Measurements from ENCODE around the gene TMEM202. TPM values are rescaled to one million over a fixed set of nuclear protein-coding genes. Genes with fewer than 3 reads are reported as not detected.
"Not testable (repeated sequence)": the region's sequence is repeated elsewhere in the genome, so short reads cannot be mapped to it uniquely, and the experiment has no call there.

The TMEM202 gene
- total and polyA plus RNA-seq, 4 experiments from 2014 or later, result not detected

DNA sequence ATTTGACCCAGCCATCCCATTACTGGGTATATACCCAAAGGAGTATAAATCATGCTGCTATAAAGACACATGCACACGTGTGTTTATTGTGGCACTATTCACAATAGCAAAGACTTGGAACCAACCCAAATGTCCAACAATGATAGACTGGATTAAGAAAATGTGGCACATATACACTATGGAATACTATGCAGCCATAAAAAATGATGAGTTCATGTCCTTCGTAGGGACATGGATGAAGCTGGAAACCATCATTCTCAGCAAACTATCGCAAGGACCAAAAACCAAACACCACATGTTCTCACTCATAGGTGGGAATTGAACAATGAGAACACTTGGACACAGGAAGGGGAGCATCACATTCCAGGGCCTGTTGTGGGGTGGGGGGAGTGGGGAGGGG, 15.2 kb downstream of the TMEM202 start:
- H3K4me3 Mint-ChIP-seq; H3K27ac Mint-ChIP-seq; H3K36me3 ChIP-seq (ENCODE audit: insufficient read depth, low read length); H3K4me3 ChIP-seq (ENCODE audit: low read length in 2 of 2); H3K27me3 Mint-ChIP-seq; H3K4me1 Mint-ChIP-seq; H3K27me3 ChIP-seq (ENCODE audit: insufficient read depth, low read length); H3K27ac ChIP-seq (ENCODE audit: low read depth, low read length); H3K4me1 ChIP-seq (ENCODE audit: insufficient read depth, low read length); DNase-seq; CTCF ChIA-PET (ENCODE audit: partially characterized antibody); H3K36me3 Mint-ChIP-seq; POLR2A ChIA-PET (ENCODE audit: partially characterized antibody); intact Hi-C loops (cut with micrococcal nuclease); H3K9me3 ChIP-seq (ENCODE audit: control insufficient read depth in 1 of 2, low read length in 2 of 2): not testable (repeated sequence)
- H3K9me3 Mint-ChIP-seq, result peaks cover 0 to 12% (median 4%) of the 10 kb centered on the region in 8 donors

DNA sequence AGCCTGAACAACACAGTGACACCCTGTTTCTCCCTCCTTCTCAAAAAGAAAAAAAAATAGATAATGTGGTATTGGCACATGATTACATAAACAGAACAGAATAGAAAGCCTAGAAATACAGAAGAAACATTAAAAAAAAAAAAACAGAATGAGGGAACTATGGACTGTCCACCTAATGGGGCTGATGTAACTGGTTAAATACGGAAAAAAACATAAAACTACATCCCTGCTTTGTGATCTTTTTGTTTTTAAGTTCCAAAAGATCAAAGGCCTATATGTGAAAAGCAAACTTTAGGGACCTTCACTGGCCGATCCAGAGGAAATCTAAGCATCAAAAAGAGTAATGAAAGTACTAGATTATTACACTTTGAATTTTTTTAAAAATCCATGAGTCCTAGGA, 17.2 kb downstream of the TMEM202 start:
- Mint-ChIP-seq H3K36me3 (no peaks in the 10 kb centered on the region), H3K27me3 (peaks cover 5 to 11% of the 10 kb centered on the region in 2 donors), H3K4me1 (no peaks in the 10 kb centered on the region), H3K27ac (no peak overlapping the region), H3K9me3 (peaks cover 0 to 12% (median 4%) of the 10 kb centered on the region in 8 donors), H3K4me3 (no peak overlapping the region)
- DNase-seq, result no peak
- H3K4me1 ChIP-seq (ENCODE audit: insufficient read depth, low read length), result no peaks in the 10 kb centered on the region
- ChIA-PET POLR2A (ENCODE audit: partially characterized antibody) (no interaction called here), CTCF (ENCODE audit: partially characterized antibody) (no interaction called here)
- no peaks in the 10 kb centered on the region for H3K27me3 ChIP-seq (ENCODE audit: insufficient read depth, low read length)
- H3K27ac ChIP-seq (ENCODE audit: low read depth, low read length), result no peak overlapping the region
- no peaks in the 10 kb centered on the region for H3K9me3 ChIP-seq (ENCODE audit: control insufficient read depth in 1 of 2, low read length in 2 of 2)
- intact Hi-C loops (cut with micrococcal nuclease), result no loop called here
- H3K4me3 ChIP-seq (ENCODE audit: low read length in 2 of 2), result no peak overlapping the region
- no peaks in the 10 kb centered on the region for H3K36me3 ChIP-seq (ENCODE audit: insufficient read depth, low read length)

DNA sequence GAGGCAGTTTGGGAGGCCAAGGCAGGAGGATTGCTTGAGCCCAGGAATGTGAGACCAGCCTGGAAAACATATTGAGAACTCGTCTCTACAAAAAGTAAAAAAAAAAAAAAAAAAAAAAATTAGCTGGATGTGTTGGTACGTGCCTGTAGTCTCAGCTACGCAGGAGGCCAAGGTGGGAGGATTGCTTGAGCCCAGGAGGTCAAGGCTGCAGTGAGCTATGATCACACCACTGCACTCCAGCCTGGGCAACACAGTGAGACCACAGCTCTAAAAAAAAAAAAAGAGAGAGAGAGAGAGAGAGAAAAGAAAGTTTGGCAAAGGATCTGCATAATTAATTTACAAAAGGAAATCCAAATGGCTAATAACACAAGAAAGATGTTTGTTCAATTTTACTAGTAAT, 21.7 kb downstream of the TMEM202 start:
- H3K4me1 ChIP-seq (ENCODE audit: insufficient read depth, low read length); H3K27ac Mint-ChIP-seq; H3K36me3 ChIP-seq (ENCODE audit: insufficient read depth, low read length); H3K4me3 ChIP-seq (ENCODE audit: low read length in 2 of 2); H3K27me3 Mint-ChIP-seq; H3K4me1 Mint-ChIP-seq; intact Hi-C loops (cut with micrococcal nuclease); H3K27ac ChIP-seq (ENCODE audit: low read depth, low read length); H3K36me3 Mint-ChIP-seq; POLR2A ChIA-PET (ENCODE audit: partially characterized antibody); H3K9me3 ChIP-seq (ENCODE audit: control insufficient read depth in 1 of 2, low read length in 2 of 2); H3K27me3 ChIP-seq (ENCODE audit: insufficient read depth, low read length); CTCF ChIA-PET (ENCODE audit: partially characterized antibody); DNase-seq; H3K9me3 Mint-ChIP-seq; H3K4me3 Mint-ChIP-seq: not testable (repeated sequence)

DNA sequence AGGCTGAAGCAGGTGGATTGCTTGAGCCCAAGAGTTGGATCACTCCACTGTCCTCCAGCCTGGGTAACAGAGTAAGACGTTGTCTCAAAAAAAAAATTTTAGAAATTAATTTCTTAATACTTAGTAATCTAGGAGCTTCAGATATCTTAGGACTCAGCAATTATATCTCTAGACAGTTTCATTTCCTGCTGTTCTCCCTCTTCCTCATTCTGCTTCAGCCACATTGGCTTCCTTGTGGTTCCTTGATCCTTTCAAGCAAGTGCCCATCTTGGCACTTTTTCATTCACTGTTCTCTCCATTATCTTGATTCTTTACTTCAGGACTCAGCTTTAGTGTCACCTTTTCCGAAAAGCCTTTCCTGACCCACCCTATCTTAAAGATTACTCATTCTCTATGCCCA, 22.5 kb downstream of the TMEM202 start:
- no peaks in the 10 kb centered on the region for H3K27me3 ChIP-seq (ENCODE audit: insufficient read depth, low read length)
- peak overlapping the region in 1 of 7 donors; percentile 8 for H3K27ac Mint-ChIP-seq
- peak overlapping the region in 1 of 8 donors; percentile 42 for H3K4me3 Mint-ChIP-seq
- peaks cover 0 to 3% (median 0%) of the 10 kb centered on the region in 4 donors for H3K4me1 Mint-ChIP-seq
- H3K36me3 ChIP-seq (ENCODE audit: insufficient read depth, low read length), result no peaks in the 10 kb centered on the region
- peaks cover 3 to 10% (median 7%) of the 10 kb centered on the region in 8 donors for H3K9me3 Mint-ChIP-seq
- ChIA-PET CTCF (ENCODE audit: partially characterized antibody) (no interaction called here), POLR2A (ENCODE audit: partially characterized antibody) (no interaction called here)
- no peak for DNase-seq
- H3K4me3 ChIP-seq (ENCODE audit: low read length in 2 of 2), result no peak overlapping the region
- intact Hi-C loops (cut with micrococcal nuclease), result no loop called here
- peaks cover 2 to 3% of the 10 kb centered on the region in 2 donors for H3K27me3 Mint-ChIP-seq
- H3K27ac ChIP-seq (ENCODE audit: low read depth, low read length), result no peak overlapping the region
- H3K9me3 ChIP-seq (ENCODE audit: control insufficient read depth in 1 of 2, low read length in 2 of 2), result no peaks in the 10 kb centered on the region
- H3K4me1 ChIP-seq (ENCODE audit: insufficient read depth, low read length), result no peaks in the 10 kb centered on the region
- H3K36me3 Mint-ChIP-seq, result peaks cover 2 to 4% of the 10 kb centered on the region in 2 donors

DNA sequence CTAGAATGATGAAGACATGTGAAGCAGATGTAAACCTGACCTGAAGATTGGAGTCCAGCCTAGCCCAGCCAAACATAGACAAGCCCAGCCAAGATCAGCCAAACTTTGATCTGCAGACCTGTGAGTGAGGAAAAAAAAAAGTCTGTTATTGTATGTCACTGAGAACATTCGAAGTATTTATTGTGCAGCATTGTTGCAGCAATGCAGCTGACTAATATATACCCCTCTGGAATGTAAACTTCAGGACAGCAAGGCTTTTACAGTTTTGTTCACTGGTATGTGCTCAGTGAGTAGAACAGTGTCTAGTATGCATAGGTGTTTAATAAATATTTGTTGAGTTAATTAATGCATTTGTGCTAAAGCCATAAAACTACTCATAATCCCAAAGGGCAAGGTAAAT, 23.4 kb downstream of the TMEM202 start:
- H3K27ac Mint-ChIP-seq, result no peak overlapping the region
- peaks cover 0 to 3% (median 0%) of the 10 kb centered on the region in 4 donors for H3K4me1 Mint-ChIP-seq
- no peak overlapping the region for H3K4me3 ChIP-seq (ENCODE audit: low read length in 2 of 2)
- no peaks in the 10 kb centered on the region for H3K27me3 ChIP-seq (ENCODE audit: insufficient read depth, low read length)
- H3K9me3 Mint-ChIP-seq, result peaks cover 3 to 16% (median 10%) of the 10 kb centered on the region in 8 donors
- no peak overlapping the region for H3K27ac ChIP-seq (ENCODE audit: low read depth, low read length)
- ChIA-PET POLR2A (ENCODE audit: partially characterized antibody) (no interaction called here), CTCF (ENCODE audit: partially characterized antibody) (no interaction called here)
- no peaks in the 10 kb centered on the region for H3K9me3 ChIP-seq (ENCODE audit: control insufficient read depth in 1 of 2, low read length in 2 of 2)
- no peaks in the 10 kb centered on the region for H3K4me1 ChIP-seq (ENCODE audit: insufficient read depth, low read length)
- H3K27me3 Mint-ChIP-seq, result peaks cover 2% of the 10 kb centered on the region in 2 donors
- no peaks in the 10 kb centered on the region for H3K36me3 ChIP-seq (ENCODE audit: insufficient read depth, low read length)
- intact Hi-C loops (cut with micrococcal nuclease), result no loop called here
- H3K4me3 Mint-ChIP-seq, result no peak overlapping the region
- H3K36me3 Mint-ChIP-seq, result peaks cover 2 to 4% of the 10 kb centered on the region in 2 donors
- DNase-seq, result no peak

DNA sequence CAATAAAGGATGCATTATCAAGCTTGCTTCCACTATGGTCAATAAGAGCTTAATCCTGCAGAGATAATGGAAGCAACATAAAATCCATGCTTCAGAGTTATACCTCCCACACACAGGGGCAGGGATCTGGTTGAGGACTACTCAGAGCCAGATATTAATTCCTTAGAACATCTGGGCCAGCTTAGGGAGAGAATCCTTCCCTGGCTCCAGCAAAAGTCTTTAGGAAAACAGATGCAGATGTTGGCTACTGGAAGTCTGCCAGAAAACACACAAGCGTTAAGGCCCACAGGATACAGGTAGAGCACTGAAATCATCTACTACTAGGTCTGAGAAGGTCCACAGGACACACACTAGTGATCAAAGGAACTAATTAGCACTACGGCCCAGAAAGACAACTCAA, 25.2 kb downstream of the TMEM202 start:
- ChIA-PET POLR2A (ENCODE audit: partially characterized antibody) (no interaction called here), CTCF (ENCODE audit: partially characterized antibody) (no interaction called here)
- Histone ChIP-seq H3K27me3 (ENCODE audit: insufficient read depth, low read length) (no peaks in the 10 kb centered on the region), H3K4me1 (ENCODE audit: insufficient read depth, low read length) (no peaks in the 10 kb centered on the region), H3K27ac (ENCODE audit: low read depth, low read length) (no peak overlapping the region), H3K36me3 (ENCODE audit: insufficient read depth, low read length) (no peaks in the 10 kb centered on the region), H3K9me3 (ENCODE audit: control insufficient read depth in 1 of 2, low read length in 2 of 2) (no peaks in the 10 kb centered on the region), H3K4me3 (ENCODE audit: low read length in 2 of 2) (no peak overlapping the region)
- intact Hi-C loops (cut with micrococcal nuclease), result no loop called here
- Mint-ChIP-seq H3K9me3 (peaks cover 3 to 32% (median 22%) of the 10 kb centered on the region in 8 donors), H3K4me1 (peaks cover 0 to 3% (median 0%) of the 10 kb centered on the region in 4 donors), H3K27ac (no peak overlapping the region), H3K36me3 (peaks cover 4 to 6% of the 10 kb centered on the region in 2 donors), H3K4me3 (no peak overlapping the region), H3K27me3 (peaks cover 0 to 2% of the 10 kb centered on the region in 2 donors)
- DNase-seq, result no peak

DNA sequence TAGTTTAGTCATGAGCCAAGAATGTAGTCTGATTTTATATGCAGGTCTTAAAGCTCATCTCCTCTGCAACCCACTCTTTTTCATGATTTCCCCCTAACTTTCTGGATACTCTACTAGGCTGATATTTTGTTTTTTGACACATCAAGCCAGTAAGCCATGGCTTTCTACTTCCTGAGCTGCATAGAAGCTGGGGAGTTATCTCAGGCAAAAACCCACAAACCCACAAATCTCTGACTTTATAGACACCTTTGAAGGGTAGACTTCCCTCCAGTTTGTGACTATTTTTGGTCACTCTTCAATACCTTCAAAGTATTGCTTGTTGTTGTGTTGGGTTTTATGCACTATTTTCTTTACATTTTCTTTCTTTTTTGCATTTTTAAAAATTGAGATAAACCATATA, 28.6 kb downstream of the TMEM202 start:
- Mint-ChIP-seq H3K36me3 (peaks cover 4 to 6% of the 10 kb centered on the region in 2 donors), H3K4me1 (no peaks in the 10 kb centered on the region), H3K27ac (no peak overlapping the region), H3K4me3 (no peak overlapping the region), H3K9me3 (peaks cover 3 to 32% (median 22%) of the 10 kb centered on the region in 8 donors), H3K27me3 (peaks cover 0 to 2% of the 10 kb centered on the region in 2 donors)
- POLR2A ChIA-PET (ENCODE audit: partially characterized antibody), result no interaction called here
- H3K27me3 ChIP-seq (ENCODE audit: insufficient read depth, low read length), result no peaks in the 10 kb centered on the region
- DNase-seq, result no peak
- H3K36me3 ChIP-seq (ENCODE audit: insufficient read depth, low read length), result no peaks in the 10 kb centered on the region
- CTCF ChIA-PET (ENCODE audit: partially characterized antibody), result no interaction called here
- no peak overlapping the region for H3K4me3 ChIP-seq (ENCODE audit: low read length in 2 of 2)
- H3K9me3 ChIP-seq (ENCODE audit: control insufficient read depth in 1 of 2, low read length in 2 of 2), result no peaks in the 10 kb centered on the region
- intact Hi-C loops (cut with micrococcal nuclease), result no loop called here
- H3K27ac ChIP-seq (ENCODE audit: low read depth, low read length), result no peak overlapping the region
- H3K4me1 ChIP-seq (ENCODE audit: insufficient read depth, low read length), result no peaks in the 10 kb centered on the region
